Stimulated activated CD4-positive, alpha-beta T cell treated with anti-CD3 and anti-CD28 coated beads, Interleukin-12 subunit alpha, Interleukin-12 subunit beta, amount 100 ng/mL, for 4 hours (primary cell): ENCODE data around the gene ANKRD22.

Source experiments
- DNase-seq: peaks from one replicate; pipeline ENCODE4 v3.0.0-alpha.2; 2020

Gene ANKRD22

DNA sequence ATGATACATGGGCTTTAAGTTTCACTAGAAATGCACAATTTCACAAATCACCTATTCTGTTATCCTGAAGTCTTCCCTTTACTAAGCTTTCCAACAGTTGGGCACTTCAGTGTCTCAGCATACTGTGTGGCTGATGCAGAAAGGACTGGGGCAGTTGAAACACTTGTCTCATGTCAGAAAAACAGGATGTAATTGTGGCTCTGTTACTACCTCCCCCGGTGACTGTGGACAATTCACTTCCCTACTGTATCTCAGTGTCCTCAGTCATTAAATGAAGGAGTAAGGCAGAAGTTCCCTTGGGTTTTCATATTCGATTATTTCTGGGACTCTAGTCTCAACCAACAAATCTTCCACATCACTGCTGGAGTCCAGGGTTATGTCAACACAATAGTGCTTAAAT lies 17.9 kb downstream of the ANKRD22 start:
- no peak for DNase-seq

GRCh38 chr10:88833156-88833555 lies 18.5 kb downstream of the ANKRD22 start:
- no peak for DNase-seq

GRCh38 chr10:88832376-88832775 lies 19.3 kb downstream of the ANKRD22 start:
- DNase-seq = no peak

DNA sequence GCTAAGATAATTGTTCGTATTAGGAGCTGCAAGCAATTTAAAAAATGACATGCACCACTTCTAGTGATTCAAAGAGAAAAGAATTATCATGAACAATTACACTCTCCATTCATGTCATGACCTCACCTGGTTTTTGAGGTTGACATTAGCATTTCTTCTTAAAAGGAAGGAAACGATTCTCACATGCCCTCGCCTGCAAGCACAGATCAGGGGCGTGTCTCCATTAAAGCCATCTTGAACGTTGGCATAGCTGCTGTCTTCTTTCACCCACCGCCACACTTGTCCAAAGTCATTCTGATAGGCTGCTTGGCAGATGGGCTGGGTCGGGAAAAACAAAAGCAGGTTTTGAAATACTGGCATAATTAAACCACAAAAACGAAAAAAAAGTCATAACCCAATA lies 19.9 kb downstream of the ANKRD22 start:
- peak; percentile 14 for DNase-seq

DNA sequence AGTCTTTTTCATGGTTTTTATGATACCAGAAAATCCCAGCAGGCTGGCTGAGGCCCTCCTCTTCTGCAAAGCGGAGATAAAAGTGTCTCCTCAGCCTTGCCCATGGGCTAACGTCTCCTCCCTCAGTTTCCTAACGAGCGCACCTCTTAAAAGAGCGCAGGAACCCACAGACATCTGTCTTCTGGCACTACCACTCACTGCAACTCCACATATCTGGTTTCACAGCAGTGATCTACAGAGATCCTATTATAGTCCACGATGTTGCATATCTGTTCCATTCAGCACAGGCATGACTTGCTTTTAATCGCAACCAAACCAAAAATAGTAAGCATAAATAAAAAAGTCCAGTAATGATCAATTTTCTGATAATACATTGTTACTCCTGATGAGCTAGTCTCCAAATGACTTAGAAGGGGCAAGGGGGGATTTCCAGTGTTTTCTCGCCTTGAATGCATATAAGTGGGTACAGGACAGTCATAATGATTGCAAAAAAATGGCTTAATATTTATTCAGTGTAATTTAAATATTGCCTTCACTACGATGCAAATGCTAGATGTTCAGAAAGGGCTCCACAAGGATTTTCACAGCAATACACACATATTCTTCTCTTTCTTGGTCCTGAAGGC lies 20.9 kb downstream of the ANKRD22 start:
- no peak for DNase-seq

DNA sequence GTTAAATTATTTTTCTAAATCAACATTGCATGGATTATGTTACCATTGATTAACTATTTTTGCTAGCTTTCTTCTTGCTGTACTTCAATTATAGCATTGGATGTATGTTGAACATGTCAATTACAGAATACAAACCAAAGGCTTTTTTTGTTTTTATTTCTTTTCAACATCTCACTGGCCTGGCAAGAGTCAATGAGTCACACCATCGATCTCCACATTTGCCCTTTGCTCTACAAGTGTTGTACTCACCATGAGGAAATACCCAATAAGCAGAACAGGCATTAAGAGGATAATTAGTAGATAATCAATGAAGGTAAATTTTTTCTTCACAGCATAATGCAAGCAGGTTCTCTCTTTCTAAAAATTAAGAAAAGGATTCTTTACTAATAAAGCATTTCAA lies 23.3 kb downstream of the ANKRD22 start:
- no peak for DNase-seq

DNA sequence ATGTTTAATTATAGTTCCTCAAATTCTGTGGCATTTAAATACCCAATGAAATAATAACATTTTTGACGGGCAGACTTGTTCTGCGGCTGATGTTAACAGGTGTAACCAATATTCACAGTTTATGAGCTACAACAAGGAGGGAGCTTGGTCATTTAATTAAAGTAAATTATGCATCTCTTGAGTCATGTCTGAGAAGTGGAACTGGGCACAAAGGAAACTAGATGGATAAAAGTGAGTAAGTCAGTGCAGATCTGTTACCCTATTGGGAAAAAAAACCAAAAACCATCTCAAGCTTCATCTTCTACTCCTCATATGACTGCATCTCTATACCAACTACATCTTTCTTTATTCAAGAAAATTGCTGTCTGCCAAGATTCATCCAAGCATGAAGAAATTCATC lies 24.0 kb downstream of the ANKRD22 start:
- no peak for DNase-seq

GRCh38 chr10:88826388-88826787 lies 25.3 kb downstream of the ANKRD22 start:
- DNase-seq = no peak

DNA sequence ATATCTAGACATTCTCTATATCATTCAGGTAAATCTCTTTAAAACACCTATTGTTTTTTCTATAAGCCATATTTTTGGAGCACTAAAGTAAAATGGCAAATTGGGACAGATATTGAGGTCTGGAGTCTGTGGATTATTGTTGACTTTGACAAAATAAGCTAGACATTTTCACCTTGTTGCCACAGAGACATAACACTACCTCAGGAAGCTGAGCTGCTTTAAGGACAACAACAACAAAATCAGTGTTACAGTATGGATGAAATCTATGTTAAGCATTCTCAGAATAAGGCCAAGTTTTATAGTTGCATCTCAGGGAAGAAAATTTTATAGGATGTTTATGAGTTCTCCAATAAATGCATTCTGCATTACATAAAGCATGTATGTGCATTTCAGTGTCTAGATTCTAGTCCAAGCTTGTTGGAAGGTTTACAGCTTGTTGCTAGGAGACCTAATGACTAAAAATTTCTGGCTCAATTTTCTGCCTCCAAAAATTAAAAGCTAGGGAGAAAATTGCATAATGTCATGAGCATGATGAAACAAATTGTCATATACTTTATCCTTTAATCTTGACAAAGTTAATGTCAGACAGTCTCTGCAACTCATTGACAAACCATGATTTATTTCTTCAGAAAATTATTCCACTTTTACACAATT lies 30.8 kb downstream of the ANKRD22 start:
- DNase-seq = no peak

DNA sequence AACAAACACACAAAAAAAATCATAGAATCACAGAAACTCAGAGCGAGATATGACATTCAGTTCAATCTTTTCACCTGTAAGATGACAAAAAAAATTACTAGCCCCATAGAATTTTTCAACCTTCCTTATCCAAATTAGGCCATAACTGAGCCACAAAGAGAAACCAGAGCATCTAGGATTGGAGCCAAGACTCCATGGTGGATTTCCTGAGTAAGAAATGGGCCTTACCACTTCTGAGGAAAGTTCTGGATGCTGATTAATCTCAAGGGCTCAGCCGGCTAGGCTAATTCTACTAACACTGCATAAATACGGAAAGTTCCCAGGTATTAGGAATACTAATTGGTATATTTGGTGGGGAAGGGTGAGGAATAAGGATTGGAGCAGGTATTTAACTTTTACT lies 32.4 kb downstream of the ANKRD22 start:
- no peak for DNase-seq

DNA sequence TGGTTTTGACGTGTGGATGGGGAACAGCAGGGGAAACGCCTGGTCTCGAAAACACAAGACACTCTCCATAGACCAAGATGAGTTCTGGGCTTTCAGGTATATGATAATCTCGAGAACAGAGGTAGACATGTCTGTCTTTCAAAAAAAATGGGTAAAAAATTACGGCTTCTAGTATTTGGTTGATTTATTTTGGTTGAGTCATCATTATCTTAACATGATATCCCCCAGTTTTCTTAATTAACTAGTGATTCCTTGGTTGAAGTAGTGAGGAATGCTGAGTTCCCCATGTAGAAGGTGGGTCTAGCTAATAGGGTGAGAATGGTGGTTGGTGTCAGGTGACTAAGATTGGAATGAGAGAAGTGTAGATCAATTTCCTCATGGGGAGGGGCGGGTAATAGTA lies 38.4 kb downstream of the ANKRD22 start:
- DNase-seq = no peak

- no peak for DNase-seq
These were observed 41.3 kb downstream of the ANKRD22 start for GRCh38 chr10:88810196-88810961.

GRCh38 chr10:88809621-88810020 lies 42.0 kb downstream of the ANKRD22 start:
- no peak for DNase-seq

- no peak for DNase-seq
These were observed 45.7 kb downstream of the ANKRD22 start for GRCh38 chr10:88805924-88806323.

DNA sequence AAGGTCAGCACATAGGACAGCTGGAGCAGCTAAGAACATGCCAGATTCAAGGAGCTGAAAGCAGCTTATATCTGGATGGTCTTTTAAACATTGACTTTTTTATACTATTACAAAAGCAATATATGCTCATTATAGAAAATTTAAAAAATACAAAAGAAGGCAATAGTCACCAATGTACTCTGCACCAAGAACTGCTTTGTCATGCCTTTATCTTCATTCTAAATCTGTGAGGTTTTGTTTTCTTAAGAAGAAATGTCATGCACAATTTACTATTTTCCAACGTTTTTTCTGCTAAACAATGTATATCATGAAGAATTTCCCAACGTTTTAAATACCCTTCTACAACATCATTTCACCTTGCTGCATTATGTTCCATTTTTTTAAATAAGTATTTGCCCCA lies 46.3 kb downstream of the ANKRD22 start:
- no peak for DNase-seq

- no peak for DNase-seq
These were observed 47.4 kb downstream of the ANKRD22 start for GRCh38 chr10:88804083-88804812.

- DNase-seq = no peak
These were observed 48.0 kb downstream of the ANKRD22 start for GRCh38 chr10:88803641-88804040.

DNA sequence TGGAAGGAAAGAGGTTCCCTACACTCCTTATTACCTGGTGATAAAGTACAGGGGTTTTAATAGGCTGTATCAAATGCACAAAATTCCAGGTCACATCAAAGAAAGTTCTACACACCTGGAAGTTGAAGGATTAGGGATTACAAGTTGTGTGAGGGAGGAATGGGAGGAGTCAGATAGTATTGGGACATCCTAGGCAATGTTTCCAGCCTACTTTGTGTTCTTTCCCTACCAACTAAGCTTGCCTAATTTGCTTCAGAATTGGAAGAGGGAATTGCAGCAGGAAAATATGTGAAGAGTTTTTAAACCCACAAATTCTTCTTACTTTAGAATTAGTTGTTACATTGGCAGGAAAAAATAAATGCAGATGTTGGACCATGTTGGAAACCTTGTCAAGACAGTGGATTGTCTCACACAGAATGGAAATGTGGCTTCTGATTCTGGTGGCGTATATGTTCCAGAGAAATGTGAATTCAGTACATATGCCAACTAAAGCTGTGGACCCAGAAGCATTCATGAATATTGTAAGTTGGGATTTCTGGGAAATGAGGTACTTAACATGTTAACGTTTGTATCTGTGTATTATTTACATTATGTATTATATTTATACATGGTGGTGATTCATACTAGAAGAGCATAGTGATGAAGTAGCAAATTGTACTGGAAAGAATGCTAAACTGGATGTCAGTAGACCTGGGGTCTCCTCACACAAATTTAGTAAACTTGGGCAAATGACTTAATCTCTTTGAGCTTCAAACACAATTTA lies 48.9 kb downstream of the ANKRD22 start, which contains the start of gene LIPM:
Gene LIPM (plus strand): TSS at position 208 of the 763 bp plus-strand sequence. CDS start 167 bp downstream, at position 375.
- DNase-seq = no peak

- no peak for DNase-seq
These were observed 51.2 kb downstream of the ANKRD22 start for GRCh38 chr10:88800152-88801125.

- DNase-seq = no peak
These were observed 56.9 kb downstream of the ANKRD22 start for GRCh38 chr10:88794731-88795130.

- DNase-seq = no peak
These were observed 57.8 kb downstream of the ANKRD22 start for GRCh38 chr10:88793712-88794299.
